Endodermal cell (in vitro differentiated cells): ENCODE measurements around the gene BEST2. TPM values are rescaled to one million over a fixed set of nuclear protein-coding genes. Genes with fewer than 3 reads are reported as not detected.
"Not testable (repeated sequence)": the region's sequence is repeated elsewhere in the genome, so short reads cannot be mapped to it uniquely, and the experiment has no call there.

Source experiments
- DNase-seq: peaks from one replicate; pipeline ENCODE4 v3.0.0-alpha.2; 2017
- H3K27ac ChIP-seq: 2 replicates; pipeline ENCODE4 v1.5.1; 2013; ENCODE audit warnings: mild to moderate bottlenecking, low read depth, low read length, moderate library complexity
- H3K27me3 ChIP-seq: 2 replicates; pipeline ENCODE4 v1.6.1; 2013; ENCODE audit warnings: mild to moderate bottlenecking, low read length, moderate library complexity; ENCODE audit not compliant: insufficient read depth, control insufficient read depth, poor library complexity, severe bottlenecking
- H3K36me3 ChIP-seq: 2 replicates; pipeline ENCODE4 v1.7.0; 2013; ENCODE audit warnings: mild to moderate bottlenecking, low read length, moderate library complexity; ENCODE audit not compliant: control insufficient read depth, insufficient read depth
- H3K4me1 ChIP-seq: one replicate; pipeline ENCODE4 v1.7.0; 2013; ENCODE audit warnings: low read length; ENCODE audit not compliant: control insufficient read depth, insufficient read depth
- H3K4me3 ChIP-seq: 2 replicates; pipeline ENCODE4 v1.5.1; 2013; ENCODE audit warnings: mild to moderate bottlenecking, low read length, moderate library complexity
- H3K9ac ChIP-seq: 2 replicates; pipeline ENCODE4 v1.6.1; 2013; ENCODE audit warnings: mild to moderate bottlenecking, low read length, moderate library complexity; ENCODE audit not compliant: poor library complexity, severe bottlenecking; ENCODE audit errors: extremely low read depth
- H3K9me3 ChIP-seq: 2 replicates; pipeline ENCODE4 v1.6.1; 2013; ENCODE audit warnings: mild to moderate bottlenecking, low read length, moderate library complexity; ENCODE audit not compliant: control insufficient read depth
- H3K27ac Mint-ChIP-seq: 2 replicates; pipeline ENCODE4 v1.8.0; 2020; ENCODE audit warnings: mixed read lengths
- H3K27me3 Mint-ChIP-seq: 2 replicates; pipeline ENCODE4 v1.8.0; 2021; ENCODE audit warnings: mild to moderate bottlenecking, mixed read lengths; ENCODE audit not compliant: insufficient read depth
- H3K36me3 Mint-ChIP-seq: 2 replicates; pipeline ENCODE4 v1.8.0; 2020; ENCODE audit warnings: low read depth, mixed read lengths
- H3K4me1 Mint-ChIP-seq: 2 replicates; pipeline ENCODE4 v1.8.0; 2020; ENCODE audit warnings: mixed read lengths
- H3K4me3 Mint-ChIP-seq: 2 replicates; pipeline ENCODE4 v1.8.0; 2020; ENCODE audit warnings: mild to moderate bottlenecking, moderate library complexity, mixed read lengths
- H3K9me3 Mint-ChIP-seq: 2 replicates; pipeline ENCODE4 v1.8.0; 2020; ENCODE audit warnings: mild to moderate bottlenecking, mixed read lengths
- WGBS, 2 experiments: methylation state at CpG; one replicate each; pipeline versions ENCODE4 v1.1.5 to v1.1.7; 2013; ENCODE audit warnings: missing lambda C conversion rate in 2 of 2, mixed read lengths in 1 of 2; ENCODE audit not compliant: insufficient coverage in 1 of 2, insufficient read length in 1 of 2; 5-methylcytosine and 5-hydroxymethylcytosine counted together
- total RNA-seq, 2 donors: library from RNA; stranded (reverse); fragmentation: NEBNext Ultra II Directional in 1 of 2; extraction: Animal tissue kit (Norgen Biotek cat#: 25700) in 1 of 2; gene quantifications; 2 replicates in 1 of 2; 3 replicates in 1 of 2; pipeline ENCODE4 v1.2.1, GENCODE V29; 2021
- TF ChIP-seq, protein P1 (sequence below): fragments of 200-600 bp; sonication (generic); conservative IDR thresholded peaks from 2 replicates; pipeline ENCODE4 v1.5.0; 2021; ENCODE audit warnings: antibody characterized with exemption, mild to moderate bottlenecking

The BEST2 gene
- total RNA-seq, 2 donors from 2014 or later, result 0.95 to 1.2 TPM

DNA sequence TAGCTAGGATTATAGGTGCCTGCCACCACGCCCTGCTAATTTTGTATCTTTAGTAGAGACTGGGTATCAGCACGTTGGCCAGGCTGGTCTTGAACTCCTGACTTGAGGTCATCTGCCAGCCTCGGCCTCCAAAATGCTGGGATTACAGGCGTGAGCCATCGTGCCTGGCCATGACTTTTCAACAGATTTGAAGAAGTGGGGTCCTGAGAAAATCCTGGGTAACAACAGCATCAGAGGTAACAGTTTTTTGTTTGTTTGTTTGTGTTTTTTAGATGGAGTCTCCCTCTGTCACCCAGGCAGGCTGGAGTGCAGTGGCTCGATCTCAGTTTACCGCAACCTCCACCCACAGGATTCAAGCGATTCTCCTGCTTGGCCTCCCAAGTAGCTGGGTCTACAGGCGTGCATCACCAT is 43.4 kb downstream of the BEST2 start:
- Histone ChIP-seq H3K4me3 (no peak overlapping the region), H3K9me3 (no peaks in the 10 kb centered on the region), H3K4me1 (peaks cover 5% of the 10 kb centered on the region), H3K27me3 (peaks cover 9% of the 10 kb centered on the region), H3K9ac (no peak overlapping the region), H3K36me3 (peaks cover 16% of the 10 kb centered on the region), H3K27ac (no peak overlapping the region)
- no peak overlapping the region for H3K27ac Mint-ChIP-seq
- H3K27me3 Mint-ChIP-seq, result peaks cover 9% of the 10 kb centered on the region
- TF ChIP-seq, protein P1, sequence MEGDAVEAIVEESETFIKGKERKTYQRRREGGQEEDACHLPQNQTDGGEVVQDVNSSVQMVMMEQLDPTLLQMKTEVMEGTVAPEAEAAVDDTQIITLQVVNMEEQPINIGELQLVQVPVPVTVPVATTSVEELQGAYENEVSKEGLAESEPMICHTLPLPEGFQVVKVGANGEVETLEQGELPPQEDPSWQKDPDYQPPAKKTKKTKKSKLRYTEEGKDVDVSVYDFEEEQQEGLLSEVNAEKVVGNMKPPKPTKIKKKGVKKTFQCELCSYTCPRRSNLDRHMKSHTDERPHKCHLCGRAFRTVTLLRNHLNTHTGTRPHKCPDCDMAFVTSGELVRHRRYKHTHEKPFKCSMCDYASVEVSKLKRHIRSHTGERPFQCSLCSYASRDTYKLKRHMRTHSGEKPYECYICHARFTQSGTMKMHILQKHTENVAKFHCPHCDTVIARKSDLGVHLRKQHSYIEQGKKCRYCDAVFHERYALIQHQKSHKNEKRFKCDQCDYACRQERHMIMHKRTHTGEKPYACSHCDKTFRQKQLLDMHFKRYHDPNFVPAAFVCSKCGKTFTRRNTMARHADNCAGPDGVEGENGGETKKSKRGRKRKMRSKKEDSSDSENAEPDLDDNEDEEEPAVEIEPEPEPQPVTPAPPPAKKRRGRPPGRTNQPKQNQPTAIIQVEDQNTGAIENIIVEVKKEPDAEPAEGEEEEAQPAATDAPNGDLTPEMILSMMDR, result no peak
- no peak for DNase-seq
- 95% methylated on average over 6 to 9 of the region's 9 CpGs for WGBS, 2 experiments
- no peaks in the 10 kb centered on the region for H3K9me3 Mint-ChIP-seq
- H3K36me3 Mint-ChIP-seq, result peaks cover 15% of the 10 kb centered on the region
- H3K4me1 Mint-ChIP-seq, result peaks cover 22% of the 10 kb centered on the region
- H3K4me3 Mint-ChIP-seq, result peak overlapping the region; percentile 74

DNA sequence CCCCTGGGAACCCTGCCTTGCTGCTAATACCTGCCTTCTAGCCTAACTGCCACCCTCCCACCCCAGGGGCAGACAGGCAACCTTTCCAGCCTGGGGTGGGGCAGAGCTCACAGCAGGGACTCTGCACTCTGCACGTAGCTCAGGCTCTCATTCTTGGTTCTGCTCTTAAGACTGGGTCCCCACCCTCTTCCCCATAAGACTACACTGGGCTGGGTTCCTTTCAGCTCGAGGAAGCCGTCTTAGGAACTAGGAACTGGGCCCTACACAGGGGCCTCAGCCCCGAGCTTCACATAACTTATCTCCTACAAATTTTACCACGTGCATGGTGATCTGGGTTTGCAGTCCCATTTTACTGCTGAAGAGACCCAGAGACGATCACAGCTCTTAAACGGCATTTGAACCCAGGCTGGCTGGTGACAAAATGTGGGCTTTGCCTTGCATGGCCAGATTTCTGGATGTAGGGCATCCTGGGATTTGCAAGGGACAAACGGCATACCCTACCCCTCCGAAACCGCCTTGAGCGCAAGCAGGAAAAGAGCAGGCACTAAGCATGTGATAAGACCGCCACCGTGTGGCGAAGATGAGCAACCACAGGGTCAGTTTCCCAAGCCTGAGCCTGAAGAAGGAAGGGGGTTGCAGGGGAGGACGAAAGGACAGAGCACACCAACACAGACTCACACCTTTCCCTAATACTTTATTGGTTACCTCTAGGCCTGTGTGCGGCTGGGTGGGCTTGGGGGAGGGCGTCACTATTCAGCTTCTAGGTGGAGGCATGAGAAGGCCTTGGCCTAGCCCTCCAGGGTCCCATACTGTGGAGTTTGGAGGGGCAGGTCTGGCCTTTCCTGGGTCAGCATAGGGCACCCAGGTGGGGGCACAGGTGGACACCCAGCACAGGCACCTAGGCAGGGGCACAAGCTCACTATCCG is 44.8 kb downstream of the BEST2 start:
- Histone ChIP-seq H3K27ac (no peak overlapping the region), H3K4me3 (no peak overlapping the region), H3K27me3 (no peaks in the 10 kb centered on the region), H3K9me3 (no peaks in the 10 kb centered on the region), H3K4me1 (peaks cover 5% of the 10 kb centered on the region), H3K36me3 (peaks cover 22% of the 10 kb centered on the region), H3K9ac (no peak overlapping the region)
- Mint-ChIP-seq H3K36me3 (peaks cover 15% of the 10 kb centered on the region), H3K27ac (peak overlapping the region; percentile 45), H3K9me3 (no peaks in the 10 kb centered on the region), H3K4me1 (peaks cover 20% of the 10 kb centered on the region), H3K27me3 (no peaks in the 10 kb centered on the region), H3K4me3 (no peak overlapping the region)
- WGBS, 2 experiments, result 25 to 39% methylated on average over 7 to 18 of the region's 18 CpGs
- peak; percentile 94 for DNase-seq
- TF ChIP-seq, protein P1, result peak; percentile 97

DNA sequence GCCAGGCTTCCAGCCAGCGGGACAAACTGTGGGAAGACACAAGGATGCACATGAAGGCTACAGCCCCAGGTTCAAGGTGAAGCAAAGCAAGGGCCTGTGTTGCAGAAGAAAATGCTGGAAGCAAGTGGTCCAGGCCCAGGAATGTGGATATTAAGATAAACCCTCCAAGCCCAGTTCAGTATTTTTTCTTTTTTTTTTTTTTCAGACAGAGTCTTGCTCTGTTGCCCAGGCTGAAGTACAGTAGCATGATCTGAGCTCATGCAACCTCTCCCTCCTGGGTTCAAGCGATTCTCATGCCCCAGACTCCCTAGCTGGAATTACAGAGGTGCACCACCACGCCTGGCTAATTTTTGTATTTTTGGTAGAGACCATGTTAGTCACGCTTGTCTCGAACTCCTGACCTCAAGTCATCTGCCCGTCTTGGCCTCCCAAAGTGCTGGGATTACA is 45.6 kb downstream of the BEST2 start:
- no peaks in the 10 kb centered on the region for H3K27me3 ChIP-seq
- no peak overlapping the region for H3K27ac ChIP-seq
- H3K4me3 ChIP-seq, result no peak overlapping the region
- H3K9ac ChIP-seq, result no peak overlapping the region
- 93 to 97% methylated on average over 6 of the region's 6 CpGs for WGBS, 2 experiments
- Mint-ChIP-seq H3K27ac (peak overlapping the region; percentile 45), H3K9me3 (no peaks in the 10 kb centered on the region), H3K36me3 (peaks cover 15% of the 10 kb centered on the region), H3K4me3 (no peak overlapping the region), H3K4me1 (peaks cover 21% of the 10 kb centered on the region), H3K27me3 (peaks cover under 1% of the 10 kb centered on the region)
- TF ChIP-seq, protein P1, result no peak
- no peak for DNase-seq
- no peaks in the 10 kb centered on the region for H3K9me3 ChIP-seq
- peaks cover 5% of the 10 kb centered on the region for H3K4me1 ChIP-seq
- H3K36me3 ChIP-seq, result peaks cover 22% of the 10 kb centered on the region

DNA sequence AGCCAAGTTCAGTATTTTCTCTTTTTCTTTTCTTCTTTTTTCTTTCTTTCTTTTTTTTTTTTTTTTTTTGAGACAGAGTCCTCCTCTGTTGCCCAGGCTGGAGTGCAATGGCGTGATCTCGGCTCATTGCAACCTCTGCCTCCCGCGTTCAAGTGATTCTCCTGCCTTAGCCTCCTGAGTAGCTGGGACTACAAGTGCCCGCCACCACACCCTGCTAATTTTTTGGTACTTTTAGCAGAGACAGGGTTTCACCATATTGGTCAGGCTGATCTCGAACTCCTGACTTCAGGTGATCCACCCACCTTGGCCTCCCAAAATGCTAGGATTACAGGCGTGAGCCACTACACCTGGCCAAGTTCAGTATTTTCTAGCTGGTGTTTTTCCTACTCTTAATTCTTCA is 46.0 kb downstream of the BEST2 start:
- not testable (repeated sequence) for H3K27me3 ChIP-seq, H3K4me1 ChIP-seq, H3K4me3 ChIP-seq, H3K27ac ChIP-seq, H3K27me3 Mint-ChIP-seq, H3K9me3 Mint-ChIP-seq, H3K9ac ChIP-seq, H3K27ac Mint-ChIP-seq, H3K4me3 Mint-ChIP-seq, H3K9me3 ChIP-seq, DNase-seq
- peaks cover 22% of the 10 kb centered on the region for H3K36me3 ChIP-seq
- peaks cover 15% of the 10 kb centered on the region for H3K36me3 Mint-ChIP-seq
- peaks cover 25% of the 10 kb centered on the region for H3K4me1 Mint-ChIP-seq
- 96 to 98% methylated on average over 7 of the region's 7 CpGs for WGBS, 2 experiments
